IPS-20b (cell line): ENCODE measurements around the gene ST3GAL5.

Experiments used
- H3K27ac ChIP-seq: one replicate; pipeline ENCODE4 v1.5.1; 2013; ENCODE audit warnings: low read length
- H3K27me3 ChIP-seq: 2 replicates; pipeline ENCODE4 v1.6.1; 2013; ENCODE audit warnings: mild to moderate bottlenecking, low read length, inconsistent platforms; ENCODE audit not compliant: insufficient read depth
- H3K36me3 ChIP-seq: 2 replicates; pipeline ENCODE4 v1.6.1; 2013; ENCODE audit warnings: low read depth, mild to moderate bottlenecking, inconsistent platforms, low read length, moderate library complexity; ENCODE audit not compliant: insufficient read depth
- H3K4me1 ChIP-seq: 2 replicates; pipeline ENCODE4 v1.6.1; 2013; ENCODE audit warnings: mild to moderate bottlenecking, control low read depth, inconsistent platforms, low read length, moderate library complexity; ENCODE audit not compliant: insufficient read depth
- H3K4me3 ChIP-seq: 2 replicates; pipeline ENCODE4 v1.5.1; 2013; ENCODE audit warnings: mild to moderate bottlenecking, low read length, inconsistent platforms
- H3K9ac ChIP-seq: 2 replicates; pipeline ENCODE4 v1.6.1; 2013; ENCODE audit warnings: low read depth, mild to moderate bottlenecking, inconsistent platforms, low read length, moderate library complexity
- H3K9me3 ChIP-seq: 2 replicates; pipeline ENCODE4 v1.6.1; 2013; ENCODE audit warnings: mild to moderate bottlenecking, low read depth, low read length, inconsistent platforms; ENCODE audit not compliant: insufficient read depth

Gene ST3GAL5

GRCh38 chr2:85787282-85787980 is 101.4 kb downstream of the ST3GAL5 start:
- H3K4me1 ChIP-seq, result no peaks in the 10 kb centered on the region

More at GRCh38 chr2:85787282-85787980, 101.4 kb downstream of the ST3GAL5 start:
- Histone ChIP-seq H3K4me3 (no peak overlapping the region), H3K36me3 (no peaks in the 10 kb centered on the region), H3K27me3 (no peaks in the 10 kb centered on the region), H3K9me3 (no peaks in the 10 kb centered on the region), H3K9ac (no peak overlapping the region), H3K27ac (no peak overlapping the region)
